Ecto neural progenitor cell (in vitro differentiated cells): Measurements from ENCODE around the gene FOXR1.
A peak's percentile ranks its signal among the peaks of the same experiment; 100 is the strongest.

Experiments used
- DNase-seq: peaks from one replicate; pipeline ENCODE4 v3.0.0-alpha.2; 2018; ENCODE audit warnings: low spot score

FOXR1 gene

GRCh38 chr11:118971646-118972045, at the start of gene FOXR1:
Gene FOXR1, plus strand, starts transcription at chr11:118971761. Its CDS starts 171 bp downstream, at chr11:118971932.
- DNase-seq: no peak

- peak; percentile 80 for DNase-seq
Observed at GRCh38 chr11:118921929-118922744, 49.4 kb upstream of the FOXR1 start.

- peak; percentile 45 for DNase-seq
Observed at GRCh38 chr11:118922745-118923627, 48.6 kb upstream of the FOXR1 start.

GRCh38 chr11:118923721-118924587, 47.6 kb upstream of the FOXR1 start:
- peak; percentile 45 for DNase-seq

- DNase-seq: peak; percentile 86
Observed at GRCh38 chr11:118924591-118925585, 46.7 kb upstream of the FOXR1 start.

GRCh38 chr11:118927554-118928100, 43.9 kb upstream of the FOXR1 start:
- no peak for DNase-seq

GRCh38 chr11:118928101-118928869, 43.3 kb upstream of the FOXR1 start:
- peak; percentile 92 for DNase-seq

GRCh38 chr11:118928870-118929500, 42.6 kb upstream of the FOXR1 start:
- DNase-seq: peak; percentile 91

GRCh38 chr11:118929501-118930093, 42.0 kb upstream of the FOXR1 start:
- no peak for DNase-seq

GRCh38 chr11:118930094-118930712, 41.4 kb upstream of the FOXR1 start:
- DNase-seq: peak; percentile 87

GRCh38 chr11:118931571-118931970, 40.0 kb upstream of the FOXR1 start:
- no peak for DNase-seq

GRCh38 chr11:118933486-118933885, 38.1 kb upstream of the FOXR1 start:
- no peak for DNase-seq

GRCh38 chr11:118935376-118935775, 36.2 kb upstream of the FOXR1 start:
- no peak for DNase-seq

- no peak for DNase-seq
Observed at GRCh38 chr11:118938491-118939403, 32.8 kb upstream of the FOXR1 start.

- DNase-seq: peak; percentile 45
Observed at GRCh38 chr11:118939404-118939915, 32.1 kb upstream of the FOXR1 start.

GRCh38 chr11:118939953-118940598, 31.5 kb upstream of the FOXR1 start:
- peak; percentile 53 for DNase-seq
